Measurements from ENCODE around the gene STX19. TPM values are rescaled to one million over a fixed set of nuclear protein-coding genes. Genes with fewer than 3 reads are reported as not detected.

The STX19 gene
- not detected in 5 replicates for total RNA-seq (2022; extraction: Qiagen RNA extraction; ENCODE audit: low read depth)

GRCh38 chr3:94028093-94028837 lies at the start of gene STX19:
Gene STX19 (minus strand): TSS chr3:94028597. CDS start chr3:94015269, 13,328 bp downstream.

GRCh38 chr3:94062513-94063404 lies 34.4 kb upstream of the STX19 start, which contains the start of the genes DHFR2 and NSUN3:
Gene DHFR2 (minus strand): TSS chr3:94062916. CDS start chr3:94061511, 1,405 bp downstream.
Gene NSUN3 (plus strand): TSS chr3:94063061. CDS start chr3:94063127, 66 bp downstream.

GRCh38 chr3:93979850-93980676 lies 48.3 kb downstream of the STX19 start, which contains the start of gene ARL13B:
Gene ARL13B (plus strand): TSS chr3:93980155. CDS start chr3:93980424, 269 bp downstream.

GRCh38 chr3:93973131-93974126 lies 55.0 kb downstream of the STX19 start, which contains the start of gene PROS1:
Gene PROS1 (minus strand): TSS chr3:93973896. CDS start chr3:93973749, 147 bp downstream.

Other genes starting within 250 kb of the STX19 start
- gene PROS1, start 54.7 kb downstream of the STX19 start, total RNA-seq (2022; extraction: Qiagen RNA extraction; ENCODE audit: low read depth): 8.4 to 11.3 TPM (median 9.0 TPM) in 5 replicates
- gene ARL13B, start 48.4 kb downstream of the STX19 start, total RNA-seq (2022; extraction: Qiagen RNA extraction; ENCODE audit: low read depth): 10.3 to 14.0 TPM (median 12.6 TPM) in 5 replicates
- gene DHFR2, start 34.3 kb upstream of the STX19 start, total RNA-seq (2022; extraction: Qiagen RNA extraction; ENCODE audit: low read depth): 2.8 to 3.9 TPM (median 3.7 TPM) in 5 replicates
- 6.3 to 9.0 TPM (median 7.2 TPM) in 5 replicates for gene NSUN3, start 34.5 kb upstream of the STX19 start, total RNA-seq (2022; extraction: Qiagen RNA extraction; ENCODE audit: low read depth)

Data from A549 treated with DMSO at 1 μM for 4 hours (cell line).